Lower lobe of right lung (tissue), 2 donors: ENCODE measurements around the gene DSG4. TPM values are rescaled to one million over a fixed set of nuclear protein-coding genes. Genes with fewer than 3 reads are reported as not detected.

Experiments used
- ATAC-seq, 2 donors: fragments of 200-7000 bp; cut with Tn5 transposase; one replicate each; pipeline ENCODE4 v1.9.1; 2020 to 2022; ENCODE audit warnings: mild to moderate bottlenecking in 2 of 2, moderate library complexity in 2 of 2
- DNase-seq: peaks from one replicate; pipeline ENCODE4 v3.0.0-alpha.2; 2020
- H3K27ac ChIP-seq: fragments of 200-600 bp; one replicate; pipeline ENCODE4 v1.8.0; 2022
- H3K27me3 ChIP-seq: fragments of 200-600 bp; one replicate; pipeline ENCODE4 v1.8.0; 2022; ENCODE audit warnings: low read depth
- H3K36me3 ChIP-seq: fragments of 200-600 bp; one replicate; pipeline ENCODE4 v1.8.0; 2022; ENCODE audit warnings: mild to moderate bottlenecking
- H3K4me1 ChIP-seq: fragments of 200-600 bp; one replicate; pipeline ENCODE4 v1.8.0; 2022
- H3K4me3 ChIP-seq: fragments of 200-600 bp; one replicate; pipeline ENCODE4 v1.8.0; 2022; ENCODE audit warnings: mild to moderate bottlenecking
- H3K9me3 ChIP-seq: fragments of 200-600 bp; one replicate; pipeline ENCODE4 v1.8.0; 2022
- intact Hi-C: fragments of 100-400 bp; cut with DNase I; formaldehyde crosslinking; loops from one replicate; pipeline ENCODE4 v1.11.0; 2022
- total RNA-seq: library from RNA; stranded (reverse); fragmentation: NEBNext Ultra II Directional; extraction: Animal tissue kit (Norgen Biotek cat#: 25700); gene quantifications from one replicate; pipeline ENCODE4 v1.2.1, GENCODE V29; 2021
- TF ChIP-seq, protein P1 (sequence below): fragments of 200-600 bp; IDR thresholded peaks from one replicate; pipeline ENCODE4 v1.8.0; 2022; ENCODE audit warnings: antibody characterized with exemption, mild to moderate bottlenecking
- donor health status: DM: no; HTN: yes; CAD: no; lungs with severe emphysema.

DSG4 gene
- total RNA-seq, 1 donor from 2014 or later, result not detected

DNA sequence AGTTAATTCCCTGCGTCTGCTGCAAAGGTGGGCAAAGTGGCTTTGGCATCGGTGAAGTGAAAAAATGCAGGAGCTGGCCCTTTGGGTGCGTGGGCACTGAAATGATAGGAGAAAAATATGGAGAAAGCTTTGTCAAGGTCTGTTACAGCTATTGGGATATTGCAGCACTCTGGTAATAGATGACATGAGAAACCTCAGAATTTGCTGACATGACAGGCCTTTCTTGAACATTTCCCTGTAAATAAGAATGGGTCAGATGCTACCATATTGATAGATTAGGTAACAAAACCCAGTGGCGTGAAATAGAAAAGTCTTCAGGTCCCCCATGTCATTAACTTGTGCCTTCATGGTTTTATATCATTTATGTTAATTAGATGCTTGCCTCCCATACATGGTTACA lies 12.4 kb upstream of the DSG4 start:
- intact Hi-C loops, result no loop called here
- H3K36me3 ChIP-seq, result no peaks in the 10 kb centered on the region
- H3K27ac ChIP-seq, result no peak overlapping the region
- TF ChIP-seq, protein P1, sequence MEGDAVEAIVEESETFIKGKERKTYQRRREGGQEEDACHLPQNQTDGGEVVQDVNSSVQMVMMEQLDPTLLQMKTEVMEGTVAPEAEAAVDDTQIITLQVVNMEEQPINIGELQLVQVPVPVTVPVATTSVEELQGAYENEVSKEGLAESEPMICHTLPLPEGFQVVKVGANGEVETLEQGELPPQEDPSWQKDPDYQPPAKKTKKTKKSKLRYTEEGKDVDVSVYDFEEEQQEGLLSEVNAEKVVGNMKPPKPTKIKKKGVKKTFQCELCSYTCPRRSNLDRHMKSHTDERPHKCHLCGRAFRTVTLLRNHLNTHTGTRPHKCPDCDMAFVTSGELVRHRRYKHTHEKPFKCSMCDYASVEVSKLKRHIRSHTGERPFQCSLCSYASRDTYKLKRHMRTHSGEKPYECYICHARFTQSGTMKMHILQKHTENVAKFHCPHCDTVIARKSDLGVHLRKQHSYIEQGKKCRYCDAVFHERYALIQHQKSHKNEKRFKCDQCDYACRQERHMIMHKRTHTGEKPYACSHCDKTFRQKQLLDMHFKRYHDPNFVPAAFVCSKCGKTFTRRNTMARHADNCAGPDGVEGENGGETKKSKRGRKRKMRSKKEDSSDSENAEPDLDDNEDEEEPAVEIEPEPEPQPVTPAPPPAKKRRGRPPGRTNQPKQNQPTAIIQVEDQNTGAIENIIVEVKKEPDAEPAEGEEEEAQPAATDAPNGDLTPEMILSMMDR, result no peak
- no peak for ATAC-seq
- H3K4me3 ChIP-seq, result no peak overlapping the region
- no peaks in the 10 kb centered on the region for H3K27me3 ChIP-seq
- H3K4me1 ChIP-seq, result no peaks in the 10 kb centered on the region
- no peaks in the 10 kb centered on the region for H3K9me3 ChIP-seq
- DNase-seq, result no peak

DNA sequence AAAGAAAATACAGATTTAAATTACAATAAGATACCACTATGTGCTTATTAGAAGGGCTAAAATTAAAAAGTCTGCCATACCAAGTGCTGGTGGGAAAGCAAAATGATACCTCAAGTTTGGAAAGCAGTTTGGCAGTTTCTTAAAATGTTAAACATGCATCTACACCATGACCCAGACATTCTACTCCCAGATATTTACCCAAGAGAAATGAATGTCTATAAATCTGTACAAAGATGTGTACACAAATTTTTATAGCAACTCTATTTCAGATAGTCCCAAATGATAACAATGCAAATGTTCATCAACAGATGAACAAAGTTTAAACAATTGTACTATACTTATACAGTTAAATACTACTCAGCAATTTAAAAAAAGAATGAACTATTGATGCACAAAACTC lies 7.1 kb upstream of the DSG4 start:
- no peak overlapping the region for H3K27ac ChIP-seq
- intact Hi-C loops, result no loop called here
- no peaks in the 10 kb centered on the region for H3K9me3 ChIP-seq
- ATAC-seq (no peak), DNase-seq (no peak)
- TF ChIP-seq, protein P1, result no peak
- no peak overlapping the region for H3K4me3 ChIP-seq
- no peaks in the 10 kb centered on the region for H3K27me3 ChIP-seq
- no peaks in the 10 kb centered on the region for H3K36me3 ChIP-seq
- no peaks in the 10 kb centered on the region for H3K4me1 ChIP-seq

DNA sequence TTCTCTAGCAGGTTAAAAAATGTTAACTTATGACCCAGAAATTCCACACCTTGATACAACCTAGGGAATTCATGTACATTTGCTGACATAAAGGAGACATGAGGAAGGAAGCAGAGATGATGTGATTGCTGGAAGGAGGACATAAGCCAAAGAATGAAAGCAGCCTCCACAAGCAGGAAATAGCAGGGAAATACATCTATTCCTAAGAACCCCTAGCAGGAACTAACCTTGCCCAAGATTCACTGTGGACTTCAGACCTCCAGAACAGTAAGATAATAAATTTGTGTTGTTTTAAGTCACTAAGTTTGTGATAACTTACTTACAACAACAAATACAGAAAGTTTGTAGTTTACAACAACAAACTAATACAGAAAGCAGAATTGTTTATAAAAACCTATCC lies 4.6 kb upstream of the DSG4 start:
- DNase-seq (no peak), ATAC-seq (no peak)
- TF ChIP-seq, protein P1, result no peak
- Histone ChIP-seq H3K4me3 (no peak overlapping the region), H3K9me3 (no peaks in the 10 kb centered on the region), H3K27ac (no peak overlapping the region), H3K4me1 (no peaks in the 10 kb centered on the region), H3K36me3 (no peaks in the 10 kb centered on the region), H3K27me3 (no peaks in the 10 kb centered on the region)
- intact Hi-C loops, result no loop called here

DNA sequence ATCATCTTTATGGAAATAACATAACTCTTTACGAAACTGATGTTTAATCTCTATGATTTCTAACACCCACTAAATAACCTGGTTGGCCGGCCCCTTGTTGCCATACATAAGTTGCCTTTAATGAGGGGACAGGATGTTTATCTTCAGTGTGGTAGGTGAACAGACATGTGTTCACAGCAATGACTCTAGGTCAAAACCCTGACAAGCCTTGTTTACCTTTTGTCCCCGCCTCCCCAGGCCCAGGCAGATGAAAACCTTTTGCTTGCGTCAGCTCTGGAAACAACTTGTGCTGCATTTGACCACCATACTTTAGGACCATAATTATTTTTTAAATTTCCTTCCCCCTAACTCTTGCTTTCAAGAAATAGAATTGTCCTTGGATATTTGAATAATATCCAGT lies 2.9 kb upstream of the DSG4 start:
- ATAC-seq (no peak), DNase-seq (no peak)
- H3K27me3 ChIP-seq, result no peaks in the 10 kb centered on the region
- TF ChIP-seq, protein P1, result no peak
- H3K36me3 ChIP-seq, result no peaks in the 10 kb centered on the region
- no peaks in the 10 kb centered on the region for H3K4me1 ChIP-seq
- H3K9me3 ChIP-seq, result no peaks in the 10 kb centered on the region
- no peak overlapping the region for H3K4me3 ChIP-seq
- intact Hi-C loops, result no loop called here
- H3K27ac ChIP-seq, result no peak overlapping the region

DNA sequence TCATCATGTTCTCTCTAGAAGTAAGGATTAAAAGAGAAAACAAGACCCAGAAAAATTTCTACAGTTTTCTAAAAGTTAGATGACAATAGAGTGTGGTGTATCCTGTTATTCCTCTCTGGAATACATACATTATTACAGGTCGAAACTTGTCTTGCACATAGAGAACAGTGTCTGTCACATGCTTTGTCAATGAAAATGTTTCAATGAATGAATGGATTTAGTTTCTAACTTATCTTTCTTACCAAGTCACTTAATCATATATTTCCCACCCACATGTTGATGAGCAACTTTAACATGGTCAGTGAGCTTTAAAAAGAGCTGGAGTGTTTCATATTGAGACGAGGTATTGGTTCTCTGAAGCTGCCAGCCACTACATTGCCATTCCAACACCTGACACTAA lies 4.3 kb downstream of the DSG4 start:
- no peaks in the 10 kb centered on the region for H3K27me3 ChIP-seq
- H3K9me3 ChIP-seq, result no peaks in the 10 kb centered on the region
- no peak for DNase-seq
- intact Hi-C loops, result no loop called here
- no peaks in the 10 kb centered on the region for H3K4me1 ChIP-seq
- no peaks in the 10 kb centered on the region for H3K36me3 ChIP-seq
- TF ChIP-seq, protein P1, result no peak
- H3K27ac ChIP-seq, result no peak overlapping the region
- H3K4me3 ChIP-seq, result no peak overlapping the region
- no peak for ATAC-seq

DNA sequence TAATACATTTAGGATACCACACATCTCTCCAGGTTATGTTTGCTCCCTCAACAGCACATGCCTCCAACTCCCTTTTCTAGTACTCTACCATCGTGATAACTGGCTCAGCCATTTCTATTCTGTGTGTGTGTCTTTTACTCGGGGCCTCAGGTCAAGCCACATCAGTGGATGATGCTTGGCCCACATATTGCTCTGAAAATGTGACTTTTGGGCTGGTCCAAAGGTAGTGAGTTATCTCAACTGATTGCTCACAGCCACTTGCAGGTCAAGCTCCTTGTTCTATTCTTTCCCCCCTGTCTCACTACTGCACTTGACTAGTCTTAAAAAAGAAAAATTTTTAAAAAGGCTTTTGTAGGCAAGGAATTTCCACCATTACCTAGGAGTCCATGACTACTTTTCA lies 5.5 kb downstream of the DSG4 start:
- H3K4me1 ChIP-seq, result no peaks in the 10 kb centered on the region
- H3K27ac ChIP-seq, result no peak overlapping the region
- no peaks in the 10 kb centered on the region for H3K9me3 ChIP-seq
- H3K27me3 ChIP-seq, result no peaks in the 10 kb centered on the region
- intact Hi-C loops, result no loop called here
- TF ChIP-seq, protein P1, result no peak
- H3K36me3 ChIP-seq, result no peaks in the 10 kb centered on the region
- DNase-seq (no peak), ATAC-seq (no peak)
- H3K4me3 ChIP-seq, result no peak overlapping the region
